GM19395 (cell line): Measurements from ENCODE around the gene NKAIN2.

Experiments used
- ATAC-seq: cut with Tn5 transposase; IDR thresholded peaks from one replicate; pipeline ENCODE4 v1.9.1; 2021; ENCODE audit warnings: mild to moderate bottlenecking, moderate library complexity; ENCODE audit not compliant: unreplicated experiment

The NKAIN2 gene

GRCh38 chr6:124479991-124480430, 676.3 kb downstream of the NKAIN2 start:
- ATAC-seq: no peak

GRCh38 chr6:124482071-124482491, 678.4 kb downstream of the NKAIN2 start:
- no peak for ATAC-seq

- ATAC-seq: no peak
Measured at GRCh38 chr6:124487623-124488431, 684.2 kb downstream of the NKAIN2 start.

GRCh38 chr6:124490122-124490521, 686.5 kb downstream of the NKAIN2 start:
- no peak for ATAC-seq

- no peak for ATAC-seq
Measured at GRCh38 chr6:124493259-124493658, 689.6 kb downstream of the NKAIN2 start.

GRCh38 chr6:124494956-124495664, 691.4 kb downstream of the NKAIN2 start:
- ATAC-seq: no peak

- no peak for ATAC-seq
Measured at GRCh38 chr6:124495665-124496190, 692.1 kb downstream of the NKAIN2 start.

GRCh38 chr6:124496334-124496733, 692.7 kb downstream of the NKAIN2 start:
- ATAC-seq: no peak

GRCh38 chr6:124512431-124512830, 708.8 kb downstream of the NKAIN2 start:
- ATAC-seq: no peak

GRCh38 chr6:124517339-124517738, 713.7 kb downstream of the NKAIN2 start:
- no peak for ATAC-seq

- no peak for ATAC-seq
Measured at GRCh38 chr6:124520514-124520913, 716.8 kb downstream of the NKAIN2 start.

- no peak for ATAC-seq
Measured at GRCh38 chr6:124522335-124522734, 718.7 kb downstream of the NKAIN2 start.

- ATAC-seq: no peak
Measured at GRCh38 chr6:124524491-124525200, 721.0 kb downstream of the NKAIN2 start.

- ATAC-seq: no peak
Measured at GRCh38 chr6:124530926-124531325, 727.3 kb downstream of the NKAIN2 start.

- no peak for ATAC-seq
Measured at GRCh38 chr6:124535299-124535698, 731.6 kb downstream of the NKAIN2 start.

GRCh38 chr6:124535746-124536145, 732.1 kb downstream of the NKAIN2 start:
- ATAC-seq: no peak

- ATAC-seq: no peak
Measured at GRCh38 chr6:124536157-124536841, 732.6 kb downstream of the NKAIN2 start.

- ATAC-seq: no peak
Measured at GRCh38 chr6:124536842-124537191, 733.2 kb downstream of the NKAIN2 start.

- ATAC-seq: no peak
Measured at GRCh38 chr6:124539096-124539495, 735.4 kb downstream of the NKAIN2 start.

GRCh38 chr6:124541573-124541972, 737.9 kb downstream of the NKAIN2 start:
- no peak for ATAC-seq

- ATAC-seq: no peak
Measured at GRCh38 chr6:124546601-124547000, 742.9 kb downstream of the NKAIN2 start.
